Astrocyte of the spinal cord (primary cell): ENCODE measurements around the gene RC3H2.
"Not testable (repeated sequence)": the region's sequence is repeated elsewhere in the genome, so short reads cannot be mapped to it uniquely, and the experiment has no call there.

Source experiments
- DNase-seq: peaks from one replicate; pipeline ENCODE4 v3.0.0; 2011; ENCODE audit warnings: low read depth, low spot score
- H3K4me3 ChIP-seq: 2 replicates; pipeline ENCODE4 v1.5.1; 2011; ENCODE audit warnings: low read depth, mild to moderate bottlenecking, low read length, moderate library complexity
- CTCF ChIP-seq: IDR thresholded peaks from 2 replicates; pipeline ENCODE4 v1.5.1; 2012; ENCODE audit warnings: low read depth, mild to moderate bottlenecking, low read length, inconsistent platforms
- in situ Hi-C: cut with HindIII; loops from 2 replicates; pipeline ENCODE4 v1.10.0; 2017; ENCODE audit warnings: low sequenced_read_pairs

RC3H2 gene

GRCh38 chr9:122812736-122813135, 92.4 kb downstream of the RC3H2 start:
- no peak for DNase-seq
- in situ Hi-C loops, result no loop called here
- TF ChIP-seq CTCF, result no peak
- no peak overlapping the region for H3K4me3 ChIP-seq

- peak; percentile 59 for TF ChIP-seq CTCF
- no peak overlapping the region for H3K4me3 ChIP-seq
- DNase-seq, result peak; percentile 75
- in situ Hi-C loops, result no loop called here
These were observed 94.7 kb downstream of the RC3H2 start for GRCh38 chr9:122810306-122810946.

GRCh38 chr9:122809261-122809660, 95.9 kb downstream of the RC3H2 start:
- in situ Hi-C loops, DNase-seq, H3K4me3 ChIP-seq: not testable (repeated sequence)

- TF ChIP-seq CTCF, result no peak
- in situ Hi-C loops, result no loop called here
- DNase-seq, result no peak
- H3K4me3 ChIP-seq, result no peak overlapping the region
These were observed 97.0 kb downstream of the RC3H2 start for GRCh38 chr9:122808141-122808540.

- in situ Hi-C loops, result no loop called here
- TF ChIP-seq CTCF, result no peak
- no peak for DNase-seq
- no peak overlapping the region for H3K4me3 ChIP-seq
These were observed 97.8 kb downstream of the RC3H2 start for GRCh38 chr9:122807271-122807900.

- no peak for DNase-seq
- in situ Hi-C loops, result no loop called here
- no peak for TF ChIP-seq CTCF
- no peak overlapping the region for H3K4me3 ChIP-seq
These were observed 98.5 kb downstream of the RC3H2 start for GRCh38 chr9:122806661-122807060.

- no peak within 1 kb of the TSS for H3K4me3 ChIP-seq
- in situ Hi-C loops, result no loop called here
- no peak for DNase-seq
These were observed 104.8 kb downstream of the RC3H2 start, which contains the start of gene OR1K1 for GRCh38 chr9:122800066-122801060. Gene OR1K1 (plus strand): TSS chr9:122800123. CDS start chr9:122800123, 0 bp downstream.

More at GRCh38 chr9:122800066-122801060, 104.8 kb downstream of the RC3H2 start, which contains the start of gene OR1K1:
- TF ChIP-seq CTCF, result no peak
